Measurements from ENCODE around the gene STX5. TPM values are rescaled to one million over a fixed set of nuclear protein-coding genes. Genes with fewer than 3 reads are reported as not detected.
"Not testable (repeated sequence)": the region's sequence is repeated elsewhere in the genome, so short reads cannot be mapped to it uniquely, and the experiment has no call there.

STX5 gene
- total RNA-seq, 2 experiments from 2014 or later: 22.0 to 22.8 TPM

- H3K36me3 Mint-ChIP-seq (ENCODE audit: low read depth): peaks cover 25% of the 10 kb centered on the region
- H3K27me3 Mint-ChIP-seq: no peaks in the 10 kb centered on the region
- TF ChIP-seq CTCF (IDR thresholded peaks at IDR 0.05): no peak
- H3K9me3 Mint-ChIP-seq: no peaks in the 10 kb centered on the region
- ATAC-seq (peak; percentile 45), DNase-seq (peak; percentile 95)
- intact Hi-C loops (cut with micrococcal nuclease): no loop called here
- no peak within 1 kb of the TSS for H3K27ac Mint-ChIP-seq
- ChIA-PET CTCF (interaction anchor here (1.8 to 3.4 kb wide), 3 partner anchors 12 to 51 kb away, joined by 4 to 33 read pairs (median 6); partner anchors contain the start of gene TMEM179B), POLR2A (interaction anchor here (0.6 to 17.2 kb wide), 22 partner anchors 12 to 1385 kb away, joined by 3 to 997 read pairs (median 10); partner anchors contain the start of genes BSCL2, C11orf98, CSKMT and GNG3)
- peaks cover 40% of the 10 kb centered on the region for H3K4me1 Mint-ChIP-seq (ENCODE audit: low read depth)
- H3K4me3 Mint-ChIP-seq: no peak within 1 kb of the TSS
Observed at GRCh38 chr11:62839050-62839945, 7.4 kb upstream of the STX5 start, which contains the start of gene WDR74. WDR74 (minus strand) TSS chr11:62839590; CDS start chr11:62839570, 20 bp downstream.

GRCh38 chr11:62835336-62835735, 3.5 kb upstream of the STX5 start:
- Mint-ChIP-seq H3K27ac (no peak overlapping the region), H3K4me3 (no peak overlapping the region), H3K36me3 (ENCODE audit: low read depth) (peaks cover 35% of the 10 kb centered on the region), H3K4me1 (ENCODE audit: low read depth) (peaks cover 53% of the 10 kb centered on the region), H3K27me3 (no peaks in the 10 kb centered on the region), H3K9me3 (no peaks in the 10 kb centered on the region)
- no peak for TF ChIP-seq CTCF (IDR thresholded peaks at IDR 0.05)
- POLR2A ChIA-PET: interaction anchor here (0.8 to 17.2 kb wide), 7 partner anchors 8 to 244 kb away, joined by 3 to 997 read pairs (median 6); partner anchors contain the start of genes SLC3A2 and TUT1
- no peak for DNase-seq
- intact Hi-C loops (cut with micrococcal nuclease): no loop called here
- no peak for ATAC-seq
- CTCF ChIA-PET: interaction anchor here (2.0 kb wide), 1 partner anchor 49 kb away, joined by 6 read pairs; no protein-coding TSS in a partner anchor

GRCh38 chr11:62832336-62833234, 734 bp upstream of the STX5 start, which contains the start of gene TEX54:
TEX54 (minus strand) TSS chr11:62832841.
- ChIA-PET POLR2A (interaction anchor here (0.5 to 17.2 kb wide), 28 partner anchors 8 to 166 kb away, joined by 3 to 997 read pairs (median 6); partner anchors contain the start of genes HNRNPUL2, NXF1, SLC3A2 and TAF6L), CTCF (interaction anchor here (0.8 to 1.8 kb wide), 3 partner anchors 9 to 46 kb away, joined by 3 to 17 read pairs (median 6); partner anchors contain the start of gene TMEM179B)
- no peak for TF ChIP-seq CTCF (IDR thresholded peaks at IDR 0.05)
- ATAC-seq (peak; percentile 1), DNase-seq (no peak)
- H3K9me3 Mint-ChIP-seq: no peaks in the 10 kb centered on the region
- H3K27ac Mint-ChIP-seq: peak within 1 kb of the TSS; percentile 95
- H3K27me3 Mint-ChIP-seq: no peaks in the 10 kb centered on the region
- peak within 1 kb of the TSS; percentile 88 for H3K4me3 Mint-ChIP-seq
- H3K4me1 Mint-ChIP-seq (ENCODE audit: low read depth): peaks cover 52% of the 10 kb centered on the region
- intact Hi-C loops (cut with micrococcal nuclease): loop anchor here (5.0 kb wide), 1 partner anchor 45 kb away; the partner anchor contains the start of gene TMEM179B
- peaks cover 27% of the 10 kb centered on the region for H3K36me3 Mint-ChIP-seq (ENCODE audit: low read depth)

- CTCF ChIA-PET: interaction anchor here (0.9 to 4.6 kb wide), 7 partner anchors 10 to 240 kb away, joined by 3 to 34 read pairs (median 4); partner anchors contain the start of genes NXF1, TMEM179B and TUT1
- Mint-ChIP-seq H3K27me3 (no peaks in the 10 kb centered on the region), H3K4me3 (peak overlapping the region; percentile 88), H3K36me3 (ENCODE audit: low read depth) (peaks cover 25% of the 10 kb centered on the region), H3K27ac (peak overlapping the region; percentile 95), H3K4me1 (ENCODE audit: low read depth) (peaks cover 41% of the 10 kb centered on the region), H3K9me3 (no peaks in the 10 kb centered on the region)
- intact Hi-C loops (cut with micrococcal nuclease): loop anchor here (5.0 kb wide), 1 partner anchor 44 kb away; the partner anchor contains the start of gene TMEM179B
- POLR2A ChIA-PET: interaction anchor here (1.0 to 17.2 kb wide), 11 partner anchors 10 to 50 kb away, joined by 4 to 997 read pairs (median 9); partner anchors contain the start of genes NXF1, SLC3A2 and TMEM179B
- ATAC-seq (no peak), DNase-seq (peak; percentile 44)
- TF ChIP-seq CTCF (IDR thresholded peaks at IDR 0.05): no peak
Observed at GRCh38 chr11:62830904-62831519, 839 bp downstream of the STX5 start.

GRCh38 chr11:62828130-62828529, 3.7 kb downstream of the STX5 start:
- DNase-seq; H3K4me3 Mint-ChIP-seq; ATAC-seq; H3K9me3 Mint-ChIP-seq; intact Hi-C loops (cut with micrococcal nuclease); H3K27ac Mint-ChIP-seq; H3K27me3 Mint-ChIP-seq: not testable (repeated sequence)
- Mint-ChIP-seq H3K36me3 (ENCODE audit: low read depth) (peaks cover 25% of the 10 kb centered on the region), H3K4me1 (ENCODE audit: low read depth) (peaks cover 24% of the 10 kb centered on the region)
- ChIA-PET POLR2A (interaction anchor here (0.7 to 4.7 kb wide), 13 partner anchors 12 to 163 kb away, joined by 3 to 40 read pairs (median 3); partner anchors contain the start of genes C11orf98, CSKMT, NXF1 and WDR74), CTCF (interaction anchor here (0.8 to 4.6 kb wide), 8 partner anchors 12 to 42 kb away, joined by 3 to 34 read pairs (median 7); partner anchors contain the start of genes NXF1, TMEM179B and WDR74)
